Measurements from ENCODE around the gene TAOK2.
"Not testable (repeated sequence)": the region's sequence is repeated elsewhere in the genome, so short reads cannot be mapped to it uniquely, and the experiment has no call there.

The TAOK2 gene

DNA sequence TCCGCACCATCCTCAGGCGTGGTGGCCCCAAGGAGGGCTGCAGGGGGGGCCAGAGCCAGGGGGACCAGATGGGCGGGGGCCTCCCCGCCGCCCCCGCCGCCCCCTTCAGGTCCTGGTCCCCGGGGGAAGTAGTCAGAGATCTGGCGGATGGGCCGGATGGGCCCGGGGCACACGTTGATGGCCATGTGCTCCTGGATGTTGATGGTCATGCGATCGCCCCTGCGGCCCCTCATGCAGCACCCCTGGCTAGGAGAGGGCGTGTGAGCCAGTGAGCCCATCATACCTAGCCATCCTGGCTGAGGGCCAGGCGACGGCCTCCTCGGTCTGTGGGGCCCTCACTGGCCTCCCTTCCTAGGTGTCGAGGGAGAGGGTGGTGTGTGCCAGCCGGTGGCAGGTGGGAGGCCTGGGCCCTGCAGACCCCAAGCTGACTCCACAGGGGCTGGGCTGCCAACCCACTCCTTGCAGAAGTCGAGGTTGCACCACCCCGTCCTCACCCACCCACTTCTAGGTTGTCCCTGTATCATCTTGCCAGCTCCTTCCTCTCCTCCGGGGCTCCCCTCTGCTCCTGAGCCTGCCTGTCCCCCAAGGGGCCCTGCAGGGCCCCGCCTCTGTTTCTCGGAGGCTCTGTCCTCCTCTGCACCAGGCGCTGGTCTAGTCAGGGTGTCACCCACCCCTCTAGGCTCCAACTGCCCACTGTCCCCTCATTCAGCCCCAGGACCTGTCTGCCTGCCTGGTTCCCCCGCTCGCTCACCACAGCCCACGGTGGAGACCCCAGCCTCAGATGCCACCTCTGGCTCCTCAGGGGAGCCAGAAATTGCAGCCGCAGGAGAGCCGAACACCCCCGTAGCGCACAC, 36.5 kb downstream of the TAOK2 start:
- FAIRE-seq (no peak), DNase-seq (ENCODE audit: insufficient read length, low spot score) (no peak)
- no peak for TF ChIP-seq POLR2A (IDR thresholded peaks at IDR 0.05; ENCODE audit: low read depth, low read length)

DNA sequence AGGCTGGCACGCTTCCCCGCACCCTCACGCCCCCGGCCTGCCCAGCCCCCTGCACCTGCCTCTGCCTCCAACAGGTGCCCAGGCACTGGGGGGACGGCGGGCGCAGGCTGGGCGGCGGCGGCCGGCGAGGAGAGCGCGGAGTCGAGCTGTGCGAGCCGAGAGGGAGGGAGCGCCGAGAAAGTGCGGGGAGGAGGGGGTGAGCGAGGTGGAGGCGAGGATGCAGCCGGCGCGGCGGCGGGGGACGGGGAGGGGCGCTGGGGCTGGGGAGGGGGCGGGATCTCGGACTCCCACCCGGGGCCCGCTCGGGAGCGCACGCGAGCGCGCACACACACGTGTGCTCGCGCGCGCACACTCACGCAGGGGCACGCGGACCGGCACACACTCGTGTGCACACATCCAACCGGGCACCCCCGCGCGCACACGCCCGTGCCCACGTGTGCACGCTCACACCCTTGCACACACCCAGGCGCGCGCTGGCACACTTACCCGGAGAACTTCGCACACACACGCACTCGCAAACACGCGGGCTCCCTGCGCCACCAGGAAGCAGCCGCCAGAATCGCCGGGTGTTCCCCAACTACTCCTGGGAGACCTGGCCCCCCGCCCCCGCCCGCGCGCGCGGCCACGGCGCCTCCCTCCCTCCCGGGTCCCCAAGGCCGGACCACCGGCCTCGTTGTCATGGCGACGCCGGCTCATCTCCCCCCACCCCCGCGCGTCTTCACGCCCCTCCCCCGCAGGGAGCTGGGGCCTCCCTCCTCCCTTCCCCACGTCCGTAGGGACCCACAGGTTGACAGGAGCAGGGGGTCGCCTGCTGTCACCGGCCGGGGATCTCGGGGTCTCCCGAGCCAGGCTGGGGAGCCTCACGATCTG, 37.4 kb downstream of the TAOK2 start, which contains the start of gene DOC2A:
Gene DOC2A, minus strand, starts transcription at position 184 of the 870 bp plus-strand sequence. CDS start 805 bp downstream, outside the sequence.
- no peak for DNase-seq (ENCODE audit: insufficient read length, low spot score)
- FAIRE-seq, result no peak
- no peak for TF ChIP-seq POLR2A (IDR thresholded peaks at IDR 0.05; ENCODE audit: low read depth, low read length)

- FAIRE-seq (no peak), DNase-seq (ENCODE audit: insufficient read length, low spot score) (no peak)
- no peak for TF ChIP-seq POLR2A (IDR thresholded peaks at IDR 0.05; ENCODE audit: low read depth, low read length)
These were observed 38.2 kb downstream of the TAOK2 start for GRCh38 chr16:30011714-30012504.

DNA sequence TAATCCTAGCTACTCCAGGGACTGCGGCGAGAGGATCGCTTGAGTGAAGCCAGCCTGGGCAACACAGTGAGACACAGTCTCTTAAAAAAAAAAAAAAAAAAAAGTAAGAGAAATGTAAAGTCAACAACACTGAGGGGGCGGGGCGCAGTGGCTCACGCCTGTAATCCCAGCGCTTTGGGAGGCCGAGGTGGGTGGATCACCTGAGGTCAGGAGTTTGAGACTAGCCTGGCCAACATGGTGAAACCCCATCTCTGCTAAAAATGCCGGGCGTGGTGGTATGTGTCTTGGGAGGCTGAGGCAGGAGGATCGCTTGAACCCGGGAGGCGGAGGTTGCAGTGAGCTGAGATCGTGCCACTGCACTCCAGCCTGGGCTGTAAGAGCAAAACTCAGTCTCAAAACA, 38.9 kb downstream of the TAOK2 start:
- FAIRE-seq, result not testable (repeated sequence)

DNA sequence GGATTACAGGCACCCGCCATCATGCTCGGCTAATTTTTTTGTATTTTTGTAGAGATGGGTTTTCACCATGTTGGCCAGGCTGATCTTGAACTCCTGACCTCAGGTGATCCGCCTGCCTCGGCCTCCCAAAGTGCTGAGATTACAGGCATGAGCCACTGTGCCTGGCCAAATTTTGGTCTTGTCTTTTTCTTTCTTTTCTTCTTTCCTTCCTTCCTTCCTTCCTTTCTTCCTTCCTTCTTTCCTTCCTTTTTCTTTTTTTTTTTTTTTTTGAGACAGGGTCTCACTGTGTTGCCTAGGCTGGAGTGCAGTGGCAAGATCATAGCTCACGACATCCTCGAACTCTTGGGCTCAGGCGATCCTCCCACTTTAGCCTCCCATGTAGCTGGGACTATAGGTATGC, 41.8 kb downstream of the TAOK2 start:
- not testable (repeated sequence) for DNase-seq (ENCODE audit: insufficient read length, low spot score); FAIRE-seq

More for the DNA sequence above, 38.9 kb downstream of the TAOK2 start:
- DNase-seq (ENCODE audit: insufficient read length, low spot score), result not testable (repeated sequence)

DNA sequence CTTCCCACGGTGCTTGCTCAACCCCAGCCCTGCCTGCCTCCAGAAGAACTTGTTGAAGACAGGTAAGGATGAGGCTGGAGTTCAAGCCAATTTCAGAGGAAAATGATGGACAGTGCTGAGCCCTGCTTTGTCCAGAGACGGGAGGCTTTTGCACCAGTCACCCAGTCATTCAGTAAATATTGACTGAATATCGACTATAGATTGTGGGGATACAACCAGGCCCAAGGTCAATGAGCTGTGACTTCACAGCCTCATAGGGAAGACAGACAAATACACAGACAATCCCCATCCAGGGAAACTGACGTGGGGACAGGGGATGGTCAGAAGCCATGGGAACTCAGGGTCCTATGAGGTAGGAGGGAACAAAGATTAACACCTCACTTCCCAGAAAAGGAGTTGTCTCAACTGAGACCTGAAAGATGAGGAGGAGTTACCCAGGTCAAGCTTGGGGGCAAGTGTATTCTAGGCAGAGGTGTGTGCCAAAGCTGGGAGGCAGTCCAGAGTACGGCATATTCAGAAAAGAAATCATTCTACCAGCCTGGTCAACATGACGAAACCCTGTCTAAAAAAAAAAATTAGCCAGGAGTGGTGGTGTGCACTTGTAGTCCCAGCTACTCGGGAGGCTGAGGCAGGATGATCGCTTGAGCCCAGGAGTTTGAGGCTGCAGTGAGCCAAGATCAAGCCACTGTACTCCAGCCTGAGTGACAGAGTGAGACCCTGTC, 43.0 kb downstream of the TAOK2 start:
- no peak for TF ChIP-seq POLR2A (IDR thresholded peaks at IDR 0.05; ENCODE audit: low read depth, low read length)
- FAIRE-seq (no peak), DNase-seq (ENCODE audit: insufficient read length, low spot score) (no peak)

- no peak for FAIRE-seq
- no peak for TF ChIP-seq POLR2A (IDR thresholded peaks at IDR 0.05; ENCODE audit: low read depth, low read length)
- no peak for DNase-seq (ENCODE audit: insufficient read length, low spot score)
These were observed 43.6 kb downstream of the TAOK2 start for GRCh38 chr16:30017277-30017656.

GRCh38 chr16:30017937-30018336, 44.3 kb downstream of the TAOK2 start:
- FAIRE-seq, result not testable (repeated sequence)

DNA sequence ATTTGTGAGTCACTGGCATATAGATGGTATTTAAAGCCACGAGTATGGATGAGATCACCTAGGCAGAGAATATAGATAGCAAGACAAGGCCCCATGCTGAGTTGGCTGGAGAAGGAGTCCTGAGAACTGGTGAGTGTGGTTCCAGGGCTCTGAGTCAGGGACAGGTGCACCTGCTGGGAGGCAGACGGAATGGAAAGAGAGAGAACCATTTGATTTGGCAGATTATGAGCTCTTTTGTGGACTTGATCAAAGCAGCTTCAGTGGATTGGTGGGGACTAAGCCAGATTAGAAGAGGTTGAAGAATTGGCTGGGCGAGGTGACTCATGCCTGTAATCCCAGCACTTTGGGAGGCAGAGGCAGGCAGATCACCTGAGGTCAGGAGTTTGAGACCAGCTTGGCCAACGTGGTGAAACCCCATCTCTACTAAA, 45.1 kb downstream of the TAOK2 start:
- no peak for FAIRE-seq
- no peak for DNase-seq (ENCODE audit: insufficient read length, low spot score)
- TF ChIP-seq POLR2A (IDR thresholded peaks at IDR 0.05; ENCODE audit: low read depth, low read length), result no peak

More at GRCh38 chr16:30017937-30018336, 44.3 kb downstream of the TAOK2 start:
- DNase-seq (ENCODE audit: insufficient read length, low spot score), result not testable (repeated sequence)

- DNase-seq (ENCODE audit: insufficient read length, low spot score) (no peak), FAIRE-seq (no peak)
- no peak for TF ChIP-seq POLR2A (IDR thresholded peaks at IDR 0.05; ENCODE audit: low read depth, low read length)
These were observed 49.2 kb downstream of the TAOK2 start, which contains the start of gene C16orf92 for GRCh38 chr16:30022887-30023286. Gene C16orf92 (plus strand): TSS chr16:30023198. CDS start chr16:30023341, 143 bp downstream.

DNA sequence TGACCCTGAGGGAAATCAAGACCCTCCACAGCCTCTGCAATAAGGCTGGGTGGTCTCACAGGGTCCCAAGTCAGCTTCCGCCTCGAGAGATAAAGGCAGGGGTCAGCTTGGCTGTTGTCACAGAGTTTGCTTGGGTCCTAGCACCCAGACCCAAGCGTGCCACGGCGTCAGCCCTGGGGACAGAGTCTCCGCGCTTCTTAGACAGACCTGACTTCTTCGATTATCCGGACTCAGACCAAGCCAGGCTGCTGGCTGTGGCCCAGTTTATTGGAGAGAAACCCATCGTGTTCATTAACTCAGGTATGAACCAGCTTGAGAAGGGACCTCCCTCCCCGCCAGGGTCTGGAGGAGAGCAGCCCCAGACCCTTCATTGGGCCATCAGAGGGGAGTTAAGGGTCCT, 49.9 kb downstream of the TAOK2 start:
- no peak for FAIRE-seq
- TF ChIP-seq POLR2A (IDR thresholded peaks at IDR 0.05; ENCODE audit: low read depth, low read length), result no peak

GRCh38 chr16:30024451-30024850, 50.8 kb downstream of the TAOK2 start:
- no peak for FAIRE-seq
- no peak for TF ChIP-seq POLR2A (IDR thresholded peaks at IDR 0.05; ENCODE audit: low read depth, low read length)

More for the DNA sequence above, 49.9 kb downstream of the TAOK2 start:
- no peak for DNase-seq (ENCODE audit: insufficient read length, low spot score)

DNA sequence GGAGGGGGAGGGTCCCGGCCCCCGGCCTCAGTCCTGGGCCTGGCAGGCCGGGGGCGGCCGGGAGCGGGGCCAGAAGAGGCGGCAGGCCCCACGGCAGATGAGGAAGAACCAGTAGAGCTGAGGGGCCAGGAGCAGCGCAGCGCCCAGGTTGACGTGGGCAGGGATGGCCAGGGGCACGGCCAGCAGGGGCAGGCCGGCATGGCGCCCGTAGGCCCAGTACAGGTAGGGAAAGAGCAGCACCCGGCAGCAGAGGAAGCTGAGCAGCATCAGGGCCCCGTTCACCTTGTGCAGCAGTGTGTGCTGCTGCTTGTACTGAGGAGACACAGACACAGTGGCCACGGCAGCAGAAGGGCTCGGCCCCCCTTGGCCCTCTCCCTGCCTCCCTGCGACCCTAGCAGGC, 51.5 kb downstream of the TAOK2 start:
- no peak for DNase-seq (ENCODE audit: insufficient read length, low spot score)
- no peak for FAIRE-seq
- TF ChIP-seq POLR2A (IDR thresholded peaks at IDR 0.05; ENCODE audit: low read depth, low read length), result no peak

More at GRCh38 chr16:30024451-30024850, 50.8 kb downstream of the TAOK2 start:
- no peak for DNase-seq (ENCODE audit: insufficient read length, low spot score)
